Choroid plexus epithelial cell (primary cell): ENCODE results near the gene FSTL4.

Experiments
- DNase-seq: peaks from one replicate; pipeline ENCODE4 v3.0.0-alpha.2; 2010; ENCODE audit warnings: low read depth
- H3K4me3 ChIP-seq: 2 replicates; pipeline ENCODE4 v1.5.1; 2011; ENCODE audit warnings: low read depth, mild to moderate bottlenecking, control low read depth, low read length, moderate library complexity
- TF ChIP-seq, protein P1 (sequence below): conservative IDR thresholded peaks from 2 replicates; pipeline ENCODE4 v1.5.1; 2011; ENCODE audit warnings: low read depth, mild to moderate bottlenecking, control low read depth, inconsistent platforms, low read length, moderate library complexity

The FSTL4 gene

DNA sequence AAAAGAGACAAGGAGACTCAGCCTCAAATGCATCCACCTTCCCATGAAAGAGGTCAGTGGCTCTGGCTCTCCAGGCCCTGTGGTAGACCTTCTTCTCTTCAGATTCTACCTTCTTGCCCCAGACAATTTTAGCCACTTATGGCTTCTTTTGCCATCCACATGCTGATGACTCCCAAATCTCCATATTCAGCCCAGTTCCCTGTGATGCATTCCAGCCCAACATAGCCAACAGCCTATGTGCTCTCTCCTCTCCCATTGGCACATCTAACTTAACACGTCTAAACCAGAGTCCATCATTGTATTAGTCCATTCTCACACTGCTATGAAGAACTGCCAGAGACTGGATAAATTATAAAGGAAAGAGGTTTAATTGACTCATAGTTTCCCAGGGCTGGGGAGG, 108.8 kb downstream of the FSTL4 start:
- DNase-seq, result no peak
- TF ChIP-seq, protein P1, sequence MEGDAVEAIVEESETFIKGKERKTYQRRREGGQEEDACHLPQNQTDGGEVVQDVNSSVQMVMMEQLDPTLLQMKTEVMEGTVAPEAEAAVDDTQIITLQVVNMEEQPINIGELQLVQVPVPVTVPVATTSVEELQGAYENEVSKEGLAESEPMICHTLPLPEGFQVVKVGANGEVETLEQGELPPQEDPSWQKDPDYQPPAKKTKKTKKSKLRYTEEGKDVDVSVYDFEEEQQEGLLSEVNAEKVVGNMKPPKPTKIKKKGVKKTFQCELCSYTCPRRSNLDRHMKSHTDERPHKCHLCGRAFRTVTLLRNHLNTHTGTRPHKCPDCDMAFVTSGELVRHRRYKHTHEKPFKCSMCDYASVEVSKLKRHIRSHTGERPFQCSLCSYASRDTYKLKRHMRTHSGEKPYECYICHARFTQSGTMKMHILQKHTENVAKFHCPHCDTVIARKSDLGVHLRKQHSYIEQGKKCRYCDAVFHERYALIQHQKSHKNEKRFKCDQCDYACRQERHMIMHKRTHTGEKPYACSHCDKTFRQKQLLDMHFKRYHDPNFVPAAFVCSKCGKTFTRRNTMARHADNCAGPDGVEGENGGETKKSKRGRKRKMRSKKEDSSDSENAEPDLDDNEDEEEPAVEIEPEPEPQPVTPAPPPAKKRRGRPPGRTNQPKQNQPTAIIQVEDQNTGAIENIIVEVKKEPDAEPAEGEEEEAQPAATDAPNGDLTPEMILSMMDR, result no peak
- no peak overlapping the region for H3K4me3 ChIP-seq

DNA sequence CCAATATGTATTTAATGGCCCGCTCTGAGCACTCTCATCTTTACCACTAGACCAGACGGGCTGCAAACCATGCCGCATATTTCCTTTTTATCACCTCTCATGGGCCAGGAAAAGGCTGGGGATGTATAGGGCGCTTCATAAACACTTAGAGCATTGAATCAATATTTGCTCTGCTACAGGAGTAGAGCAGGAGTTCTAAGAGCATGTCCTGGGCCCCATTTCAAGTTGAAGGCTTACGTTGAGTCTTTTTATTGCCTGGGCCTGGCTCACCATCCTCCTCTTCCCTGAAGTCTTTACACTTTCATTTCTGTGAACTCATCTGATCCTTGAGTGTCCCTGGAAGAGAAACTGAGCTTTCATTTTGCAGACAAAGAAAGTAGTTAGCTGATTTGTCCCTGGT, 112.4 kb downstream of the FSTL4 start:
- TF ChIP-seq, protein P1, result no peak
- no peak overlapping the region for H3K4me3 ChIP-seq
- no peak for DNase-seq

DNA sequence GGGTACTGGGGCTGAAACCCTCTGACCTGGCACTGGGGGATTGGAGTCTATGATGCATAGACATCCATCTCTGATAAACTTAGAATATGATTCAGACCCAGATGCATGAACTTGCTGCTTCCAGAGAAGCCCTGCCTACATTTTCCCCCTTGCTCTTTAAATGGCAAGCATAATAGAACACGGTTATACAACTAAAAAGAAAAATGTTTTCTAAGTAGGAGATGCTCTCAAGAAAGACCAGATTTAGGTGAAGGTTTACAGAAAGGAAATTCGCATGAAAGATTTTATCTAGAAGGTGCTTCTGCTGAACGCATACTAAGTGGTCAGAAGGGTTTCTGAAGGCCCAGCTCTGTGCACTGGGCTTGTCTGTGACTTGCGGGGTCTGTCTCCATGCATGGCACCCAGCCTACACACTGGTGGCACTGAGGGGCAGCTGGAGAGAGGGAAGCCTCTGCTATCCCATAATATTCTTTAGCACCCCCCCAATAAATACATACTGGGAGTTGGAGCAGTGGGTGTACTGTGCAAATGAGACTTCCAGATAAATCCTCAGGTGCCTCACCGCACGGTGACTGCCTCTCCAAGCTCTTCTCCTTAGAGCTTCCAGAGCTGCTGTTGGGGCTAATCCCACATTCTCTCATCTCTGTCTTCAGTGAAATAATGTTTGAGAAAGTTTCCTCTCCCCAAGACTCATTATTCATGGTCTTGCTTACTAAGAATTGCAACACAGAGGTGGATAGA, 114.6 kb downstream of the FSTL4 start:
- no peak for DNase-seq
- TF ChIP-seq, protein P1, result no peak
- H3K4me3 ChIP-seq, result no peak overlapping the region

DNA sequence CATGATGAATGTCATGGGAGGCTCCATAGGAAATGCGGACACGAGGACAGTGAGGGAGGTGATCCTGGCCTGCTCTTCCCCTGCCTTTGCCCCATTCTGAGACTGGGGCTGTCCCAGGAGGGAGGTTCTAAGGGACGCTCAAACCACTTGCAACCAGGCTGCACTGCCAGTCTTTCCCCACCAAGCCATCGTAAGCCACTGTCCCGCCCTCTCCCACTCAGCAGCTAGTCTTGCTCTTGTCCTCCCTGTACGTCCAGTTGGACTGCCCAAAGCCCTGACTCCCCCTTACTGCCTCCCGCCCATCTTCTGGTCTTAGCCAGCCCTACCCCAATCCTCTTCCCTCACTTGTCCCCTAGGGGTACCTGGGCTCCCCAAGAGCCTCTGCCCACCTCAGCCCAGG, 115.7 kb downstream of the FSTL4 start:
- TF ChIP-seq, protein P1, result no peak
- H3K4me3 ChIP-seq, result no peak overlapping the region
- DNase-seq, result no peak

DNA sequence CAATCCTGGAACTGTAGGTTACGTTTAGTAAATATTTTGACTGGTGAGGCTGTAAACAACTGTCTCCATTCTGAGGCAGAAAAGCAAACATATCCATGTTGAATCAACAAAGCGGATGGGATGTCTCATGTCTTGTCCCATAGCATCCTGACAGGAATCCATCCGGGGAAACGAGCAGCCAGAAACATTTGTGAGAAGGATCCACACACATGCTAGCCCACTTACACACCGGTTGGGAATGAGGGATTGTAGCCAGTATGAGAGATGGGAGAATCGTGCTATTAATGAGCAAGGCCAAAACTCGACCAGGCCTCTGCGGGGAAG, 117.5 kb downstream of the FSTL4 start:
- TF ChIP-seq, protein P1, result no peak
- no peak overlapping the region for H3K4me3 ChIP-seq

DNA sequence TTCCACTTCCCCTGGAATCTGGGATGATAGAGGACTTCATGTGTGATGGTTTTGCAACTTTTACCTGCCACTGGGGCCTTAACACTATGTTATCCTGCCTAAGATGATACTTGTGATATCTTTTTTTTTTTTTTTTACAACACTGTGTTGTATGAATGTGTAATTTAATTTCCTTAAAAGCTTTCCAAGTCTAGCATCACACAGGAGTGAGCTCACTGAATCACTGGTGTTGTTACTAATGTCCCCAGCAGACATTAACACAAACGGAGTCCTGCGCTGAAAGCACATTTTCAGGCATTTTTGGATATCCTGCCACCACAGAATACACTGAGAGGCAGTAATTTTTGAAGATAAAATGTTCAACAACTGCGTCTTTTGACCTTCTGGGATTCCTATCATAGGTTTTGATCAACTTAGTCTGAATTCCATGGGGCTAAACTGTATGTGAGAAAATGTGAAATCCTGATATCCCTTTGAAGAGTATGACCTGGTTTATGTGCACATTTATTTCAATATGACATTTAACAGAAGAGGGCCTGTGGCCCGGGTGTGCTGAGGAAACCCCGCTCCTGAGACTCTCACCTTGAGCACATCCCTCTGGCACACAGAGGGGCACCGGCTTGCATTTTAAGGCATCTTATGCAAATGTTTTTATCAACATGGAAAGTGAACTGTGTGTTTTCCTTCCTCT, 118.0 kb downstream of the FSTL4 start:
- TF ChIP-seq, protein P1, result no peak
- DNase-seq, result no peak
- no peak overlapping the region for H3K4me3 ChIP-seq

More for the DNA sequence above, 117.5 kb downstream of the FSTL4 start:
- no peak for DNase-seq

DNA sequence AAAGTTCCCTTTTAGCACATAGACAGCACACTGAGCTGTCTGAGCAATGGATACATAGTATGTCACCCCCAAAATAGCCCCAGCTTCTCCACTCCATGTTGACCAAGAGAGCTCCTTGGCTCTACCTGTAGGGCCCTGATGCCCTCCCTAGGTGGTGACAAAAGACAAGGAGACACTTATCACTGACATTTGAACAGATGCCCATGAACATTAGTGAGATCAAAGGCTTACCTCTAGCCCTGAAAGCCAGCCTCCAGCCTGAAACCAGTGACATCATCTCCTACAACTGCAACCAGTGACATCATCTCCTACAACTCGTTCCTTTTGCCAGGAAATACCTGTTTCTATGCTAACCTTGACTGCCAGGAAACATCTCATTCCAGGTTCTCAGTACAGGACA, 122.7 kb downstream of the FSTL4 start:
- TF ChIP-seq, protein P1, result no peak
- DNase-seq, result no peak
- no peak overlapping the region for H3K4me3 ChIP-seq
